SU-DHL-6 (cell line): ENCODE measurements around the gene ABCD3.

ENCODE experiments used
- CTCF ChIP-seq: fragments of 200-600 bp; sonication (generic); IDR thresholded peaks from one replicate; pipeline ENCODE4 v1.5.1; 2017; ENCODE audit warnings: antibody characterized with exemption, mild to moderate bottlenecking, low read length, moderate library complexity; ENCODE audit not compliant: insufficient read depth, poor library complexity, severe bottlenecking
- EZH2phosphoT487 ChIP-seq: fragments of 200-600 bp; sonication (generic), shearing (Covaris generic); conservative IDR thresholded peaks from 2 replicates; pipeline ENCODE4 v1.6.1; 2018; ENCODE audit warnings: mild to moderate bottlenecking, antibody characterized with exemption, low read length, moderate library complexity, mixed read lengths

GRCh38 chr1:94528826-94529225, 110.6 kb downstream of the ABCD3 start:
- no peak for TF ChIP-seq CTCF
- no peak for TF ChIP-seq EZH2phosphoT487
